Endothelial cell of umbilical vein (primary cell): ENCODE measurements around the gene ITGA11. TPM values are rescaled to one million over a fixed set of nuclear protein-coding genes. Genes with fewer than 3 reads are reported as not detected.

ENCODE experiments used
- BruUV-seq: library from RNA; stranded (reverse); fragments of 400-500 nt; replicated peaks from 2 replicates; lab custom pipeline; 2021; lab: Mats Ljungman, UMichigan
- CTCF ChIA-PET: fragments of 300-600, 350-600 bp; sonication (Branson Sonifier 250); formaldehyde crosslinking; loops from one replicate; lab custom pipeline; 2021; ENCODE audit warnings: antibody characterized with exemption, inconsistent platforms; lab: Charles Lee
- POLR2A ChIA-PET: fragments of 300-600, 350-600 bp; sonication (Branson Sonifier 250); formaldehyde crosslinking; loops from one replicate; lab custom pipeline; 2021; ENCODE audit warnings: antibody characterized with exemption, inconsistent platforms; lab: Charles Lee
- DNase-seq: peaks from one replicate; pipeline ENCODE4 v3.0.0-alpha.2; 2011; ENCODE audit warnings: low read depth, low spot score
- FAIRE-seq: peaks from 2 replicates; lab custom pipeline; 2011; peaks lifted over from hg19 to GRCh38; lab: Jason Lieb, UNC
- H2AFZ ChIP-seq: 2 replicates; pipeline ENCODE4 v1.6.0; 2012; ENCODE audit warnings: low read depth, low read length, control low read depth, inconsistent platforms
- H3K27ac ChIP-seq: 2 replicates; pipeline ENCODE4 v1.5.1; 2011; ENCODE audit warnings: low read depth, mild to moderate bottlenecking, control low read depth, low read length, moderate library complexity; ENCODE audit not compliant: insufficient read depth
- H3K27me3 ChIP-seq, 2 experiments: 2 replicates each; pipeline versions ENCODE4 v1.6.0 to v1.6.1; 2011; ENCODE audit warnings: low read length in 2 of 2, mixed read lengths in 1 of 2; ENCODE audit not compliant: control insufficient read depth in 2 of 2, insufficient read depth in 2 of 2
- H3K36me3 ChIP-seq, 2 experiments: 2 replicates in 1 of 2; 3 replicates in 1 of 2; pipeline ENCODE4 v1.5.1; 2011; ENCODE audit warnings: low read length in 2 of 2, mild to moderate bottlenecking in 1 of 2, moderate library complexity in 1 of 2; ENCODE audit not compliant: control insufficient read depth in 2 of 2, insufficient read depth in 2 of 2; ENCODE audit errors: extremely low read depth in 1 of 2
- H3K4me1 ChIP-seq: 3 replicates; pipeline ENCODE4 v1.5.1; 2011; ENCODE audit warnings: mild to moderate bottlenecking, low read length; ENCODE audit not compliant: control insufficient read depth, insufficient read depth; ENCODE audit errors: extremely low read depth
- H3K4me2 ChIP-seq: 2 replicates; pipeline ENCODE4 v1.6.1; 2011; ENCODE audit warnings: low read length, control low read depth, mixed read lengths; ENCODE audit not compliant: insufficient read depth
- H3K4me3 ChIP-seq, 3 experiments: fragments of 200-600 bp in 1 of 3; sonication (generic), shearing (Covaris generic) in 1 of 3; replicated peaks in 1 of 3; 2 replicates each; pipeline ENCODE4 v1.5.1; 2011 to 2016; ENCODE audit warnings: control low read depth in 3 of 3, low read length in 3 of 3, mild to moderate bottlenecking in 2 of 3, inconsistent platforms in 1 of 3, low read depth in 1 of 3, moderate library complexity in 1 of 3; ENCODE audit not compliant: insufficient read depth in 1 of 3
- H3K79me2 ChIP-seq: 2 replicates; pipeline ENCODE4 v1.6.0; 2012; ENCODE audit warnings: low read length, inconsistent platforms; ENCODE audit not compliant: control insufficient read depth, insufficient read depth
- H3K9ac ChIP-seq: replicated peaks from 2 replicates; pipeline ENCODE3; 2011; ENCODE audit warnings: low read length, control low read depth; ENCODE audit not compliant: insufficient read depth; ENCODE audit errors: extremely low read depth
- H3K9me1 ChIP-seq: replicated peaks from 3 replicates; pipeline ENCODE4 v1.6.0; 2011; ENCODE audit warnings: mild to moderate bottlenecking, low read length; ENCODE audit not compliant: control insufficient read depth, insufficient read depth; ENCODE audit errors: extremely low read depth
- H3K9me3 ChIP-seq: replicated peaks from 2 replicates; pipeline ENCODE4 v1.5.1; 2012; ENCODE audit warnings: low read length, inconsistent platforms; ENCODE audit not compliant: control insufficient read depth, insufficient read depth
- H4K20me1 ChIP-seq: replicated peaks from 2 replicates; pipeline ENCODE3; 2011; ENCODE audit warnings: mild to moderate bottlenecking, low read length; ENCODE audit not compliant: control insufficient read depth, insufficient read depth; ENCODE audit errors: extremely low read depth
- CTCF ChIP-seq, 2 donors: IDR thresholded peaks; 1 replicate in 1 of 2; 2 replicates in 1 of 2; pipeline ENCODE4 v1.5.1; 2011; ENCODE audit warnings: low read length in 2 of 2, mild to moderate bottlenecking in 2 of 2, moderate library complexity in 2 of 2, control low read depth in 1 of 2, inconsistent platforms in 1 of 2, low read depth in 1 of 2; ENCODE audit not compliant: insufficient read depth in 1 of 2; ENCODE audit errors: extremely low read depth in 1 of 2
- FOS ChIP-seq: IDR thresholded peaks from 2 replicates; pipeline ENCODE4 v1.6.1; 2011; ENCODE audit warnings: mild to moderate bottlenecking, low read length, moderate library complexity, borderline replicate concordance; ENCODE audit not compliant: insufficient read depth
- MYC ChIP-seq: IDR thresholded peaks from one replicate; pipeline ENCODE4 v1.6.1; 2011; ENCODE audit warnings: mild to moderate bottlenecking, low read depth, low read length
- POLR2A ChIP-seq: IDR thresholded peaks from 2 replicates; pipeline ENCODE4 v1.6.1; 2012; ENCODE audit warnings: low read depth, mild to moderate bottlenecking, control low read depth, low read length
- dilution Hi-C: fragments of 300-500 bp; cut with MboI; formaldehyde crosslinking; loops from one replicate; pipeline ENCODE4 v1.15.0; 2019; ENCODE audit warnings: low sequenced_read_pairs; ENCODE audit not compliant: extremely low pct_ligation_motif_present
- intact Hi-C: fragments of 100-400 bp; cut with micrococcal nuclease; formaldehyde crosslinking; loops from one replicate; pipeline ENCODE4 v1.10.0; 2022
- polyA plus RNA-seq, 4 experiments: library from polyadenylated mRNA; depleted of rRNA in 3 of 4; stranded (reverse) in 3 of 4; unstranded in 1 of 4; fragments of >200 nt; gene quantifications; 2 replicates each; pipeline versions ENCODE4 v1.2.1 to v1.2.3, GENCODE V29; 2011 to 2012; ENCODE audit warnings: missing spikeins in 1 of 4
- total RNA-seq: library from RNA; stranded (reverse); gene quantifications from 2 replicates; pipeline ENCODE4 v1.2.3, GENCODE V29; 2021

Gene ITGA11
- total and polyA plus RNA-seq, 2 donors (not counting 3 experiments of a cell fraction or from before 2014, with no cell fraction given): 0.18 to 1.0 TPM

- Histone ChIP-seq H3K27me3 (no peaks in the 10 kb centered on the region), H4K20me1 (no peaks in the 10 kb centered on the region), H3K9me3 (no peaks in the 10 kb centered on the region), H3K4me1 (peaks cover 16% of the 10 kb centered on the region), H3K9me1 (no peaks in the 10 kb centered on the region), H3K27ac (no peak overlapping the region), H3K4me2 (no peak overlapping the region), H3K36me3 (no peaks in the 10 kb centered on the region), H3K79me2 (no peaks in the 10 kb centered on the region), H3K9ac (no peak overlapping the region), H2AFZ (no peak overlapping the region), H3K4me3 (no peak overlapping the region)
- BruUV-seq: no TSS peak
- POLR2A ChIA-PET: no interaction called here
- CTCF ChIA-PET: interaction anchor here (1.4 to 4.7 kb wide), 3 partner anchors 9 to 64 kb away, joined by 3 to 53 read pairs (median 4); no protein-coding TSS in a partner anchor
- intact Hi-C loops: no loop called here
- FAIRE-seq (no peak), DNase-seq (no peak)
- dilution Hi-C loops: no loop called here
- TF ChIP-seq MYC (no peak), POLR2A (no peak), CTCF (IDR thresholded peaks at IDR 0.05; ENCODE audit: extremely low read depth in 1 of 2, insufficient read depth in 1 of 2, low read depth in 1 of 2, low read length in 2 of 2) (no peak), FOS (no peak)
Observed at GRCh38 chr15:68370768-68371151, 61.2 kb downstream of the ITGA11 start.
